ENCODE results near the gene UQCR10.

DNA sequence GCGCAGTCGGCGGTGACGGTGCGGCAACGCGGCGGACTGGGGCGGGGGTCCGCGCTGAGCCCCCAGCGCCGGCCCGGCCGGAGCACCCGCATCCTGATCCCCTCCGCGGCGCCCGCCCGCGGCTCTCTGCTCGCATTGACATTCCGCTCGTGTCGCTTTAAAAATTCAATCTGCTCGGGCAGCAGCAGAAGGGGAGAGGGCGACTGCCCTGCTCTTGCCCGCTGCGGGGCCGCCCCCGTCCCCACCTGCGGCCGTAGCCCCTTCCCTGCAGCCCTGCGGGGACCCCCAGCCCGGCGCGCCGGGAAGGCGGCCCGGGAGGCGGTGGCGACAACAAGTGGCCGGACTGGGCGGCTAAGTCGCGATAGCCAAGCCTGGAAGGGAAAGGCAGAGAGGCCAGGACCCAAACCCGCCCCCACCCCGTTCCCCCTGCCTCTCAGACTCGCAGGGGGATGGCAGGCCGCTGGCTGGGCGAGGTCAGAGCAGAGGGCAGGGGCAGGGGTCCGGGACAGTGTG, 46.3 kb upstream of the UQCR10 start:
- no peak for TF ChIP-seq CTCF (IDR thresholded peaks at IDR 0.05 in 2 of 3, conservative IDR thresholded peaks at IDR 0.05 in 1 of 3; ENCODE audit: insufficient read depth in 2 of 3, low read depth in 1 of 3, low read length in 3 of 3)
- no peak for TF ChIP-seq ZNF217 (CRISPR knock-in tag; IDR thresholded peaks at IDR 0.05)
